GM12865 (cell line): ENCODE data around the gene RASGEF1C.

Experiments
- DNase-seq: peaks from one replicate; pipeline ENCODE4 v3.0.0; 2010; ENCODE audit warnings: low read depth
- H3K4me3 ChIP-seq: 2 replicates; pipeline ENCODE4 v1.5.1; 2011; ENCODE audit warnings: mild to moderate bottlenecking, low read depth, low read length, control low read depth
- CTCF ChIP-seq: IDR thresholded peaks from 2 replicates; pipeline ENCODE4 v1.5.1; 2011; ENCODE audit warnings: low read length, control low read depth, low read depth, inconsistent platforms; ENCODE audit not compliant: insufficient read depth; ENCODE audit errors: missing control alignments

The RASGEF1C gene

GRCh38 chr5:180112181-180112861, 96.7 kb downstream of the RASGEF1C start:
- TF ChIP-seq CTCF, result no peak
- H3K4me3 ChIP-seq, result no peak overlapping the region

GRCh38 chr5:180111273-180112002, 97.6 kb downstream of the RASGEF1C start:
- no peak for DNase-seq
- no peak for TF ChIP-seq CTCF
- H3K4me3 ChIP-seq, result no peak overlapping the region

More at GRCh38 chr5:180112181-180112861, 96.7 kb downstream of the RASGEF1C start:
- DNase-seq, result no peak

- TF ChIP-seq CTCF, result no peak
- DNase-seq, result no peak
- no peak overlapping the region for H3K4me3 ChIP-seq
These were observed 99.1 kb downstream of the RASGEF1C start for GRCh38 chr5:180109920-180110319.

GRCh38 chr5:180107005-180107404, 102.0 kb downstream of the RASGEF1C start:
- DNase-seq, result no peak
- TF ChIP-seq CTCF, result no peak
- H3K4me3 ChIP-seq, result no peak overlapping the region

- H3K4me3 ChIP-seq, result no peak overlapping the region
- DNase-seq, result no peak
- no peak for TF ChIP-seq CTCF
These were observed 103.1 kb downstream of the RASGEF1C start for GRCh38 chr5:180105827-180106312.

- DNase-seq, result no peak
- no peak for TF ChIP-seq CTCF
- no peak overlapping the region for H3K4me3 ChIP-seq
These were observed 104.9 kb downstream of the RASGEF1C start for GRCh38 chr5:180104168-180104530.
